Brain microvascular endothelial cell (primary cell): ENCODE measurements around the gene LAMP5.

Experiments used
- DNase-seq: peaks from one replicate; pipeline ENCODE4 v3.0.0-alpha.2; 2020
- H3K27ac ChIP-seq: fragments of 250-450 bp; sonication (Bioruptor Pico); 2 replicates; pipeline ENCODE4 v1.5.1; 2020; ENCODE audit warnings: mild to moderate bottlenecking, moderate library complexity
- H3K27me3 ChIP-seq: fragments of 250-450 bp; sonication (Bioruptor Pico); replicated peaks from 2 replicates; pipeline ENCODE4 v1.5.1; 2020; ENCODE audit warnings: mild to moderate bottlenecking
- H3K36me3 ChIP-seq: fragments of 250-450 bp; sonication (Bioruptor Pico); replicated peaks from 2 replicates; pipeline ENCODE4 v1.5.1; 2020; ENCODE audit warnings: mild to moderate bottlenecking
- H3K4me3 ChIP-seq: 2 replicates; pipeline ENCODE4 v1.5.1; 2011; ENCODE audit warnings: low read depth, mild to moderate bottlenecking, control low read depth, low read length, moderate library complexity
- in situ Hi-C: cut with HindIII; loops from 2 replicates; pipeline ENCODE4 v1.10.0; 2017; ENCODE audit warnings: low sequenced_read_pairs, low pct_ligation_motif_present
- TF ChIP-seq, protein P1 (sequence below): IDR thresholded peaks from 2 replicates; pipeline ENCODE4 v1.5.1; 2011; ENCODE audit warnings: low read depth, mild to moderate bottlenecking, moderate library complexity, low read length, control low read depth, inconsistent platforms; ENCODE audit errors: missing control alignments

Gene LAMP5

GRCh38 chr20:9508240-9508661 is 6.1 kb upstream of the LAMP5 start:
- Histone ChIP-seq H3K27me3 (peaks cover 61% of the 10 kb centered on the region), H3K27ac (no peak overlapping the region), H3K4me3 (no peak overlapping the region), H3K36me3 (no peaks in the 10 kb centered on the region)
- TF ChIP-seq, protein P1, sequence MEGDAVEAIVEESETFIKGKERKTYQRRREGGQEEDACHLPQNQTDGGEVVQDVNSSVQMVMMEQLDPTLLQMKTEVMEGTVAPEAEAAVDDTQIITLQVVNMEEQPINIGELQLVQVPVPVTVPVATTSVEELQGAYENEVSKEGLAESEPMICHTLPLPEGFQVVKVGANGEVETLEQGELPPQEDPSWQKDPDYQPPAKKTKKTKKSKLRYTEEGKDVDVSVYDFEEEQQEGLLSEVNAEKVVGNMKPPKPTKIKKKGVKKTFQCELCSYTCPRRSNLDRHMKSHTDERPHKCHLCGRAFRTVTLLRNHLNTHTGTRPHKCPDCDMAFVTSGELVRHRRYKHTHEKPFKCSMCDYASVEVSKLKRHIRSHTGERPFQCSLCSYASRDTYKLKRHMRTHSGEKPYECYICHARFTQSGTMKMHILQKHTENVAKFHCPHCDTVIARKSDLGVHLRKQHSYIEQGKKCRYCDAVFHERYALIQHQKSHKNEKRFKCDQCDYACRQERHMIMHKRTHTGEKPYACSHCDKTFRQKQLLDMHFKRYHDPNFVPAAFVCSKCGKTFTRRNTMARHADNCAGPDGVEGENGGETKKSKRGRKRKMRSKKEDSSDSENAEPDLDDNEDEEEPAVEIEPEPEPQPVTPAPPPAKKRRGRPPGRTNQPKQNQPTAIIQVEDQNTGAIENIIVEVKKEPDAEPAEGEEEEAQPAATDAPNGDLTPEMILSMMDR = no peak
- no peak for DNase-seq
- in situ Hi-C loops = no loop called here

- in situ Hi-C loops = no loop called here
- TF ChIP-seq, protein P1 = no peak
- Histone ChIP-seq H3K27ac (no peak overlapping the region), H3K27me3 (peaks cover 65% of the 10 kb centered on the region), H3K4me3 (no peak overlapping the region), H3K36me3 (no peaks in the 10 kb centered on the region)
- DNase-seq = no peak
These were observed 5.7 kb upstream of the LAMP5 start for GRCh38 chr20:9508696-9509178.

DNA sequence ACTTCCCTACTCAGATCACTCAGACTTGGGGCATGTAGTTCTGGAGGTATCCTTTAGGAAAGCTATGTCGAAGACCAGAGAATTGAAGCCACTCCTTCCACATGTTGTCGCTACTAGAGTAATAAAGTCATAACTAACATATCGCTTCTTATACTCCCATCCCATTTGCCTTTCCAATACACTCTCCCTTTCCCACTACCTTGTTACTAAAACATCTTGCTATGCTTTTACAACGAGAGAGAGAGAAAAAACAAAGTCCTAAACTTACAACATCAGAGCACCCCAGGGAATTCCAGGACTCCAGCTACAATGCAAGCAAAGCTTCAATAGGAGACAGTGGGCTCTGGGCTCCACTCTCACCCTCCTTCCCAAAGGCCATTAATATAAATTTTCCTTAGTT is 5.1 kb upstream of the LAMP5 start:
- in situ Hi-C loops = no loop called here
- TF ChIP-seq, protein P1 = no peak
- no peak overlapping the region for H3K4me3 ChIP-seq
- H3K27ac ChIP-seq = no peak overlapping the region
- no peak for DNase-seq
- no peaks in the 10 kb centered on the region for H3K36me3 ChIP-seq
- H3K27me3 ChIP-seq = peaks cover 70% of the 10 kb centered on the region

DNA sequence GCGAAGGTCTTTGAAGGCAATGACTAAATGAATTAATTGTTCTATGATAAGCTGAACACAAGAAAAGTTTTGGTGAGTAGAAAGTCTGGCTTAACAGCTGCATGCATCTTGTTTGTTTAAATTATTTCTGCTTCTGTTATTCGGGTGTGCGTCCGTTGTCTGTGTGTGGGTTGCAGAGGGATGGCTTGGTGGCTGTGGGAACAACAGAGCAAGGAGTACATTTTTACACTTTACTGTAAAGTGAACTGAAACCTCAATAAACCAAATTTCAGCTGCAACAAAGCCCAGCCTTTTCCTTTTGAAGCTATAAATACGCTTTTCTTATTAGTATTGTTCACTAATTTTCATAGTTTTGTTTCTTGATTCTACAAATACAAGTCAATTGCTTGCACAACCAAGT is 3.5 kb upstream of the LAMP5 start:
- Histone ChIP-seq H3K27me3 (peaks cover 84% of the 10 kb centered on the region), H3K27ac (no peak overlapping the region), H3K4me3 (no peak overlapping the region), H3K36me3 (no peaks in the 10 kb centered on the region)
- in situ Hi-C loops = no loop called here
- no peak for DNase-seq
- TF ChIP-seq, protein P1 = no peak

GRCh38 chr20:9514072-9514460 is 324 bp upstream of the LAMP5 start:
- in situ Hi-C loops = no loop called here
- Histone ChIP-seq H3K36me3 (no peaks in the 10 kb centered on the region), H3K4me3 (no peak overlapping the region), H3K27ac (no peak overlapping the region), H3K27me3 (peaks cover 82% of the 10 kb centered on the region)
- TF ChIP-seq, protein P1 = no peak
- no peak for DNase-seq

DNA sequence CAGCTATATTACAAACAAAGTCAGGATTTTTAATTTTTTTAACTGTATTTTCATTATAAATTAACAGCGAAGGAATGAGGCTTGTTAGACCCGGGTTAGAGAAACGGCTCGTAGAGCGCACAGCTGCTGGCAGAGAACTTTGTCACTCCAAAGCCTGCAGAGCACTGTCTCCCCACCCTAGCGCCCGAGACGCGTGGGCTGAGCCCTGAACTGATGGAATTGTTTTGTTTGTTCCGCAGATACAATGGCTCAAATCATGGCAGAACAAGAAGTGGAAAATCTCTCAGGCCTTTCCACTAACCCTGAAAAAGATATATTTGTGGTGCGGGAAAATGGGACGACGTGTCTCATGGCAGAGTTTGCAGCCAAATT is 810 bp downstream of the LAMP5 start:
- H3K36me3 ChIP-seq = no peaks in the 10 kb centered on the region
- in situ Hi-C loops = no loop called here
- peaks cover 76% of the 10 kb centered on the region for H3K27me3 ChIP-seq
- no peak for DNase-seq
- TF ChIP-seq, protein P1 = no peak
- H3K27ac ChIP-seq = no peak overlapping the region
- H3K4me3 ChIP-seq = peak overlapping the region; percentile 5
